GM19193 (cell line): Measurements from ENCODE around the gene TMEM233.

Source experiments
- POLR2A ChIP-seq: IDR thresholded peaks from 4 replicates; pipeline ENCODE4 v1.6.1; 2011; ENCODE audit not compliant: insufficient read depth, insufficient read length; ENCODE audit errors: extremely low read depth

Gene TMEM233

DNA sequence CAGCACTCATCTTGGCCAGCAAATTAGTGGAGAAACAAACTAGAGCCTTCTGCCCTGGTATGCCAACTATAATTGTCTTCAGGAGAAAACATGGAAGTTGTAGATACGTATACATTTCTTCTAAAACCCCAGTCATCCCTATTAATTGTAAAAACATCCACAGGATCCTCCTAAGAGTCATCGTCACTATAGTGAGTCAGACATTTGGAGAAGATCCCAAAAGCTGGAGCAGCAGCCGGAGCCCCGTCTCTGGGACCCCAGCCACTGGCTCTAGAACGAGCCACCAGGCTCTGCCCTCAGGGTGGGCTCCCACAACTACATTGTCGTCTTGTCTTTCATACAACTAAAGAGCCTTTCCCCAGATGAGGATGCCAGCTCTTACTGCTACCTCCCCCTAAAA is 89.8 kb downstream of the TMEM233 start:
- TF ChIP-seq POLR2A = no peak

DNA sequence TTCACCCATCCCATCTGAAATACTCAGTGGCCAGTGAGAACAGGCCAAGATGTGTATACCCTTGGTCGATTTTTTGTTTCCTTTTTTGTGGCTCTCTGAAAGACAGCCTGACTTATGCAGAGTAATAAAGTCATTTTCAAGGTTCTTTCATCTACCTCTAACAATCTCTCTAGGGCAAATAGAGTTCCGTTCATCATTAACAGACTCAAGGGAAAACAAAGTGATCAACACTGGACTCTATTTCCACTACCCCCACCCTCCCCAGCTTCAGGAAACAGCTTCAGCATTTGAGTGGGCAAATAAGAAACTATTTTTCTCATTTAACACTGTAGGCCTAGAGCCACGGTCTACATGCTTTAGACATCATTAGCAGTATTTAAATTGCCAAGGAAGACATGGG is 90.2 kb downstream of the TMEM233 start:
- TF ChIP-seq POLR2A = no peak

DNA sequence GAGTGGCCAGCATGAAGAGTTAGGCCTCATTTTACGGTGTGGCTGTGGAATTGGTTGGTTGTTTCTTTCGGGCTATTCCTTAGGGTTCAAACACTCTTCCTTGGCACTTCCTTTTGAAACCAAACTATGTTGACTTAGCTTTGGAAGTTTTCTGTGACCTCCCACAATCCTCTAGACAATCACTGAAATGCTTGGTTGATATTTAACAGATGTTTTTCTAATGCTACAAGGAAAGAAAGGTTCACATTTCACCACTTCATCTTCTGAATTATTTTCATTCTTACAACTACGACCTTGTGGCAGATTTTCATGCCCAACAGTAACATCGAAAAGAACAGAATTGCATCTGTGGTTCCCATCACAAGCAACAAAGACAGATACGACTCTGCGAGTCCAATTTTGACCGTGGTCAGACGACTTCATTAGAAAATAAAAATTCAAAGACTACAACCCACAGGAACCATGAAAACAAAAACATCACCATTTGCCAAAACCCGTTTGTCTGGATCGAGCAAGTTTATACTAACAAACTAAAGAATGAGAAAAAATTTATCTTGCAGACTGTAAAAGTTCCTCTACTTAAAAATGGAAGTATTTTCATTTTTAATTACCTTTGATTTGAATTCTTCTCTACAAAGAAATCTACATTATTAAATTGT is 91.3 kb downstream of the TMEM233 start:
- no peak for TF ChIP-seq POLR2A

DNA sequence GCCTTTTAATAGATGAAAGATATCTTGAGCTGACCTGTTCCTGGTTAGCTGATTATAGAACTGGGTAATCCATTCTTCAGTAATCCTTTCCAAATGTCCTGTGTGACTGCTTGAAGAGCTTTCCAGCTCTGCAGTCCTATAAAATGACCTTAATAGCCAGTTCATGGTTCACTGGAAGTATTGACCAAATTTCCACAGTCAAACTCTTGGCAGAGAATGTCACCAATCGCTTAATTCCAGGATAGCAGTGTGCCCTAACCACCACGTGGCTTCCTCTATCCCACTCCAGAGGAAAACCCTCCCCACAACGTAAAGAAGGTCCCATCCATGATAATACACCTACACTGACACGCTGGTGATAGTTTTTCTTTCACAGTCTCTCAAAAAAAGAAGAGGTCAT is 91.8 kb downstream of the TMEM233 start:
- TF ChIP-seq POLR2A = no peak

DNA sequence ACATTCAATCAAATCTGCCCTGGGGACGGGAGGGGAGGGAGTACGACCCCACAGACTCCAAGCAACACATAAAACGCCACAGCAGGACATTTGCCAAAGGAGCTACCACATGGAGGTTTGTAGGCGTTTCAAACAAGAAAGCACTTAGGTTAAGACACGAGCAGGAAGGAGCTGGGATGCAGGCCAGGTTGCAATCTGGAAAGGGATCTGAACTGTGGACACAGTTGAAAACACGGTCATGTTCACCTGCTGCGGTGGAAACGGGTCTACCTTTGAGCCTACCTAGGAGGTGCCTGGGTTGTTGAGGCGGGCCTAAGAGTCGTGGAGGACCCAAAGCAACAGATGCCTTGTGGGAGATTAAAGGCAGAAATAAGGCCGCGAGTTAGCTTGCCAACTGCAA is 92.8 kb downstream of the TMEM233 start:
- TF ChIP-seq POLR2A = no peak

DNA sequence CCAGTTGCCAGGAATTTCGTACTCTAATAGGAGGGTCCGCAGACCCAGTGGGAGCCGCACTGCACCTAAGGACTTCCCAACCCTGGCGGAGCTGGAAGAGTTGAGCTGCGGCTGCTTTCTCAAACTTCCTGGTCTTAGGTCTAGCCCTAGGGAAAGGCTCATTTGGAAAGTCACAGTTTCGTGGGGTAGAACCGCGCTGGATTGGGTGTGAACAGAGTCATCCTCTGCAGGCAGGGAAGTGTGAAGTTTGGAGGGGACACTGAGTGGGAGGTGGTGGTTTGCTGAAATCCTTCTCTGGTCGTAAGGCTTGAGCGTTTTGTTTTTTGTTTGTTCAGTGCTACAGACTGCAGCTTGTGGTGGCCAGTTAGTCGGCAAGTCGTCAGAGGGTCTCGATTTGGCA is 93.2 kb downstream of the TMEM233 start:
- TF ChIP-seq POLR2A = no peak

DNA sequence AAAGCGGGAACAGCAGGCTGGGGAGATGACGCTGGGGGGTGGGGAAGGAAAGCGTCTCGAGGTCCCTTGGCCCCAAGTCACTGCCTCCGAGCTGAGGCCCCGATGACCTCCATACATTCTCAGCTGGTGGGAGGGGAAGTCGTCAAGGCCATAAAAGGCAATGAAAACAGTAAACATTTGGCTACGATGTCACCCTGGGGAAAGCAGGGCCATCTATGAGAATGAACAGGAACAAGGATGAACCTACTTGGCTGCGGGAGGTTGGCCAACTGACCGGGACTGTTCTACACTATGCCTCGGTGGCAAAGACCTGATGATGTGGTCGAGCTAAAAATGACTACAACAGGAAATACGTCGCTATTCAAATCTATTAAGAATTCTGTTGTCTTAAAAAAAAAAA is 93.8 kb downstream of the TMEM233 start:
- no peak for TF ChIP-seq POLR2A

DNA sequence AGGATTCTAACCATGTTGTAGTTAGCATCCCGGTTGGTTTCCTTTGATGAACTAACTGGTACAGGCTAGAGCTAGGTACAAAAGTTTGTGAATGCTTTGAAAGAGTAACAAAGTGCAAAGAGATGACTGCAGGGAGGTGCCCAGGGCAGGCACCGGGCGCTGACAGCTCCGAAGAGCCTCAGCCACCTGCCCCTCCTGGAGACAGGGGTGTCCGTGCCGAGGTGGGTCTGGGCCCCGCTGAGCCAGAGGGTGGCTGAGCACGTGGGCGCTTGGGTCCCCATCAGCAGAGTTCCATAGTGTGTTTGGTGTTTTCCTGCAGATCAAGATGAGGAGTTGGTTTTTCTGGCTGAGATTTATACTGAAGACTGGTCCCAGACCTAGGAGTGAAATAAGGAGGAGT is 94.3 kb downstream of the TMEM233 start:
- TF ChIP-seq POLR2A = no peak

DNA sequence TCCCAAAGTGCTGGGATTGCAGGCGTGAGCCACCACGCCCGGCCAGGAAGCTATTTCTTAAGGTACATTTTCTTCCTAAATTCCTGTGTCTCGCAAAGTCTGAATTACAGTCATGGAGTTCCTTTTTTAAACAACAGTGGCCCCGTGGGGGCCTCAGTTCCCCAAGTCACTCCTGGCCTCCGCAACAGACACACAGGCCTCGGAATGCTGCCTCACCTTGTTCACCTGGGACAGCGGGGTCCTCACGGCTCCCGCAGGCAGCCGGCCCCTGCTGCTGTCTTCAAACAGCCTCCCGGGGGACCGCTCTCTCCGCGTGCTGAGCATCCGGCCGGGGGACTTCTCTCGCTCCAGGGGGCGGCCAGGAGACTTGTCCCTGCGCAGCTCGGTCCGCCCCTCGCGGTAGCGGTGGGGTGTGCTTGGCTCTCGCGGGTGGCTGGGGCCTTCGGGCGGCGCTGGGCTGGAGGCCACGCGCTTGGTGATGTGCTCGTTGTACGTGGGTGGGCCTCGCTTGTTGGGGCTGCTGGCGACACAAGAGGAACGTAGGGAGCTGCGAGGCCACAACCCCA is 96.4 kb downstream of the TMEM233 start:
- no peak for TF ChIP-seq POLR2A

DNA sequence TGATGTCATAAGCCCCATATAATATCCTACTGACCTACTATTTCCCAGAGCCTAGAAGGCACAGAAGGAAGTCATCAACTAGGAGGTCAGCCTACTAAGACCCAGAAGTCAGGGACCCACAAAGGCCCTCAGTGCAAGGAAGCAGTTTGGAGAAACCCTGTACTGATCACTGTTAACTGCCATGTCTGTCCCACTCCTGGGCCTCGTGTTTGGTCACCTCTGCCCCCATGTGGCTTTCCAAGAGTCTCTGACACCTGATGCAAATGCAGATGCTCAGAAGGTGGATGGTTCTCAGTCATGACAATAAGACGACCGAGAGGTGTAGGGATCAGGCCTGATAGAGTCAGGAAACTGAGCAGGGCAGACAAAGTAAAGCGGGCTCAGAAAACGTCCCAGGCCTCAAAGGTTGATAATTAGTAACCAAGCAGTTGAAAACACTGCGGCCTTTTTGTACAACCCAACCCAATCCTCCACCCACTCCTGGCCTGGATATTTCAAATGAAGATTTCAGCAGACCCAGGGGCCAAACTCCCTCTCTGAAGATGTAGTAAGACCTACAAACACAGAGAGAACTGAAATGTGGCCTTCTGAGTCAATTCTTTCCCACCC is 97.7 kb downstream of the TMEM233 start:
- no peak for TF ChIP-seq POLR2A

DNA sequence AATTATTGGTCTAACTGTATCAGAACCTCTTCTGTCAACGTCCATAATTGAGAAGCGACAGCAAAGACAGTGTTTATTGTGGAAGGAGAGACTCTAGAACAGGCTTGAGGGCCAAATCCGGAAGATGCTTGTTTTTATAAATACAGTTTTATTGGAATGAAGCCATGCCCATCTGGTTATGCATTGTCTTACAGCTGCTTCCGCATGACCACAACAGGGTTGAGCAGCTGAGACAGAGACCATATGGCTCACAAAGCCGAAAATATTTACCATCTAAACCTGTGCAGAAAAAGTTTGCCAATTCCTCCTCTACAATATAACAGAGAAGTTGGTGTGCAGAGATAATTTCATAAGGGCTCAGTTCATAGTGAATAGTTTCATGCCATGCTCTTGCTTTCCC is 98.8 kb downstream of the TMEM233 start:
- TF ChIP-seq POLR2A = no peak
